Common myeloid progenitor, CD34-positive (primary cell): ENCODE results near the gene NFE2L3.
"Not testable (repeated sequence)": the region's sequence is repeated elsewhere in the genome, so short reads cannot be mapped to it uniquely, and the experiment has no call there.

Source experiments
- CTCF ChIA-PET: fragments of 350-600 bp; sonication (Branson Sonifier 250); formaldehyde crosslinking; loops from one replicate; lab custom pipeline; 2021; ENCODE audit warnings: antibody characterized with exemption; lab: Charles Lee
- POLR2A ChIA-PET: fragments of 350-600 bp; sonication (Branson Sonifier 250); formaldehyde crosslinking; loops from one replicate; lab custom pipeline; 2021; ENCODE audit warnings: antibody characterized with exemption; lab: Charles Lee
- DNase-seq, 3 donors: peaks; one replicate each; pipeline versions ENCODE4 v3.0.0 to v3.0.0-alpha.2; 2013
- H3K27ac ChIP-seq, 2 experiments: 1 replicate in 1 of 2; 2 replicates in 1 of 2; pipeline ENCODE4 v1.7.0; 2013; ENCODE audit warnings: inconsistent platforms in 2 of 2, low read length in 2 of 2, mild to moderate bottlenecking in 2 of 2, low read depth in 1 of 2, moderate library complexity in 1 of 2; ENCODE audit not compliant: severe bottlenecking in 2 of 2, insufficient read depth in 1 of 2, poor library complexity in 1 of 2
- H3K27me3 ChIP-seq, 5 experiments: replicated peaks in 2 of 5; 1 replicate in 3 of 5; 2 replicates in 2 of 5; pipeline versions ENCODE4 v1.6.1 to v1.7.0; 2013; ENCODE audit warnings: low read length in 4 of 5, mild to moderate bottlenecking in 2 of 5, moderate library complexity in 2 of 5, inconsistent platforms in 1 of 5; ENCODE audit not compliant: insufficient read depth in 5 of 5, control insufficient read depth in 4 of 5
- H3K36me3 ChIP-seq, 4 experiments: 1 replicate in 2 of 4; 2 replicates in 2 of 4; pipeline versions ENCODE4 v1.6.1 to v1.7.0; 2013; ENCODE audit warnings: low read length in 3 of 4, control low read depth in 1 of 4, mild to moderate bottlenecking in 1 of 4; ENCODE audit not compliant: control insufficient read depth in 4 of 4, insufficient read depth in 4 of 4
- H3K4me1 ChIP-seq, 4 experiments: 1 replicate in 3 of 4; 2 replicates in 1 of 4; pipeline versions ENCODE4 v1.6.1 to v1.7.1; 2013; ENCODE audit warnings: low read length in 3 of 4, mild to moderate bottlenecking in 3 of 4, control low read depth in 1 of 4, inconsistent platforms in 1 of 4, moderate library complexity in 1 of 4; ENCODE audit not compliant: control insufficient read depth in 4 of 4, insufficient read depth in 4 of 4; ENCODE audit errors: control extremely low read depth in 1 of 4
- H3K4me3 ChIP-seq, 7 experiments: 1 replicate in 4 of 7; 2 replicates in 3 of 7; pipeline versions ENCODE4 v1.5.1 to v1.7.0; 2013; ENCODE audit warnings: mild to moderate bottlenecking in 7 of 7, low read length in 6 of 7, moderate library complexity in 6 of 7, inconsistent platforms in 2 of 7, low read depth in 2 of 7, control low read depth in 1 of 7; ENCODE audit not compliant: insufficient read depth in 4 of 7, control insufficient read depth in 1 of 7; ENCODE audit errors: extremely low read depth in 1 of 7
- H3K9me3 ChIP-seq, 5 experiments: 1 replicate in 4 of 5; 2 replicates in 1 of 5; pipeline versions ENCODE4 v1.6.1 to v1.7.1; 2013; ENCODE audit warnings: low read length in 4 of 5, mild to moderate bottlenecking in 2 of 5, inconsistent platforms in 1 of 5, low read depth in 1 of 5, moderate library complexity in 1 of 5; ENCODE audit not compliant: control insufficient read depth in 4 of 5, insufficient read depth in 2 of 5; ENCODE audit errors: control extremely low read depth in 1 of 5
- WGBS: methylation state at CpG from one replicate; pipeline ENCODE4 v1.1.5; 2013; ENCODE audit not compliant: insufficient coverage; 5-methylcytosine and 5-hydroxymethylcytosine counted together

NFE2L3 gene

DNA sequence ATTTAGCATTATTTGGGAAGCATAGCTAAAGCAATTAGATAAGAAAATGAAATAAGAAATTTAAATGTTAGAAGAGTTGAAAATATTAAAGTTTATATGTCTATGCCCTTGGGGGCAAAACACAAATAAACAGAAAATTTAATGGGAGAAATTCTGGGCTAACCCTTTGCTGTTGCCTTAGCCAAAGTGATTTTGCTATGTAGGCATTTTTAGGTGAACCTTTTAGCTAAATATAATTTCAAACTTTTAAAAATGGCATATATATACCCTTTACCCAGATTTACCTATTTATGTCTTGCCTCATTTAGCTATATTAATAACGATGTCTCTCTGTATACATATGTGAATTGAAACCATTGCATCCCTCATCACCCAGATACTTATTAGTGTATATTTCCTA, 20.1 kb downstream of the NFE2L3 start:
- no peaks in the 10 kb centered on the region for H3K27me3 ChIP-seq
- no peak for DNase-seq
- H3K27ac ChIP-seq, result no peak overlapping the region
- ChIA-PET POLR2A (interaction anchor here (0.6 to 0.9 kb wide), 2 partner anchors 12 kb away, joined by 3 read pairs; no protein-coding TSS in a partner anchor), CTCF (interaction anchor here (0.8 to 1.7 kb wide), 3 partner anchors 11 to 82 kb away, joined by 3 to 7 read pairs (median 4); no protein-coding TSS in a partner anchor)
- no CpG with 5 or more reads among the region's 1 CpG for WGBS
- H3K4me3 ChIP-seq, result no peak overlapping the region
- H3K4me1 ChIP-seq, result peaks cover 0 to 5% (median 3%) of the 10 kb centered on the region in 4 experiments
- peaks cover 0 to 13% (median 6%) of the 10 kb centered on the region in 4 experiments for H3K36me3 ChIP-seq
- peaks cover 0 to 3% (median 0%) of the 10 kb centered on the region in 5 experiments for H3K9me3 ChIP-seq

DNA sequence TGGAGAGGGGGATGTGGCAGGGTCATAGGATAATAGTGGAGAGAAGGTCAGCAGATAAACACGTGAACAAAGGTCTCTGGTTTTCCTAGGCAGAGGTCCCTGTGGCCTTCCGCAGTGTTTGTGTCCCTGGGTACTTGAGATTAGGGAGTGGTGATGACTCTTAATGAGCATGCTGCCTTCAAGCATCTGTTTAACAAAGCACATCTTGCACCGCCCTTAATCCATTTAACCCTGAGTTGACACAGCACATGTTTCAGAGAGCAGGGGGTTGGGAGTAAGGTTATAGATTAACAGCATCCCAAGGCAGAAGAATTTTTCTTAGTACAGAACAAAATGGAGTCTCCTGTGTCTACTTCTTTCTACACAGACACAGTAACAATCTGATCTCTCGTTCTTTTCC, 23.9 kb downstream of the NFE2L3 start:
- H3K27ac ChIP-seq, POLR2A ChIA-PET, DNase-seq, H3K27me3 ChIP-seq, H3K4me1 ChIP-seq, H3K4me3 ChIP-seq, CTCF ChIA-PET, H3K9me3 ChIP-seq: not testable (repeated sequence)
- no CpG with 5 or more reads among the region's 4 CpGs for WGBS
- H3K36me3 ChIP-seq, result peaks cover 2 to 23% (median 8%) of the 10 kb centered on the region in 4 experiments

DNA sequence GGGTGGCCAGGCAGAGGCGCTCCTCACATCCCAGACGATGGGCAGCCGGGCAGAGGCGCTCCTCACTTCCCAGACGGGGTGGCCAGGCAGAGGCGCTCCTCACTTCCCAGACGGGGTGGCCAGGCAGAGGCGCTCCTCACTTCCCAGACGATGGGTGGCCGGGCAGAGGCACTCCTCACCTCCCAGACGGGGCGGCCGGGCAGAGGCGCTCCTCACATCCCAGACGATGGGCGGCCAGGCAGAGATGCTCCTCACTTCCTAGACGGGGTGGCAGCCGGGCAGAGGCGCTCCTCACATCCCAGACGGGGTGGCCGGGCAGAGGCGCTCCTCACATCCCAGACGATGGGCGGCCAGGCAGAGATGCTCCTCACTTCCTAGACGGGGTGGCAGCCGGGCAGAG, 24.7 kb downstream of the NFE2L3 start:
- WGBS, result 91% methylated on average over 4 of the region's 26 CpGs
- DNase-seq, H3K4me1 ChIP-seq, H3K9me3 ChIP-seq, H3K27me3 ChIP-seq, POLR2A ChIA-PET, H3K27ac ChIP-seq, CTCF ChIA-PET, H3K4me3 ChIP-seq: not testable (repeated sequence)
- peaks cover 2 to 19% (median 4%) of the 10 kb centered on the region in 4 experiments for H3K36me3 ChIP-seq

DNA sequence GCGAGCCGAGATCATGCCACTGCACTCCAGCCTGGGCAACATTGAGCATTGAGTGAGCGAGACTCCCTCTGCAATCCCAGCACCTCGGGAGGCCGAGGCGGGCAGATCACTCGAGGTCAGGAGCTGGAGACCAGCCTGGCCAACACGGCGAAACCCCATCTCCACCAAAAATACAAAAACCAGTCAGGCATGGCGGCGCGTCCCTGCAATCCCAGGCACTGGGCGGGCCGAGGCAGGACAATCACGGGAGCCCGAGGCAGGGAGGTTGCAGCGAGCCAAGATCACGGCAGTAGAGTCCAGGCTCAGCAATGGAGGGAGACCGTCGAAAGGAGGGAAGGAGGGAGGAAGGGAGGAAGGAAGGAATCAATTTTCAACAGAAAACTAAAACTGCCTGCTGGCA, 25.3 kb downstream of the NFE2L3 start:
- H3K9me3 ChIP-seq, DNase-seq, CTCF ChIA-PET, POLR2A ChIA-PET, H3K27me3 ChIP-seq, H3K4me3 ChIP-seq, H3K4me1 ChIP-seq, H3K27ac ChIP-seq: not testable (repeated sequence)
- H3K36me3 ChIP-seq, result peaks cover 0 to 15% (median 4%) of the 10 kb centered on the region in 4 experiments
- WGBS, result 97% methylated on average over 11 of the region's 20 CpGs

DNA sequence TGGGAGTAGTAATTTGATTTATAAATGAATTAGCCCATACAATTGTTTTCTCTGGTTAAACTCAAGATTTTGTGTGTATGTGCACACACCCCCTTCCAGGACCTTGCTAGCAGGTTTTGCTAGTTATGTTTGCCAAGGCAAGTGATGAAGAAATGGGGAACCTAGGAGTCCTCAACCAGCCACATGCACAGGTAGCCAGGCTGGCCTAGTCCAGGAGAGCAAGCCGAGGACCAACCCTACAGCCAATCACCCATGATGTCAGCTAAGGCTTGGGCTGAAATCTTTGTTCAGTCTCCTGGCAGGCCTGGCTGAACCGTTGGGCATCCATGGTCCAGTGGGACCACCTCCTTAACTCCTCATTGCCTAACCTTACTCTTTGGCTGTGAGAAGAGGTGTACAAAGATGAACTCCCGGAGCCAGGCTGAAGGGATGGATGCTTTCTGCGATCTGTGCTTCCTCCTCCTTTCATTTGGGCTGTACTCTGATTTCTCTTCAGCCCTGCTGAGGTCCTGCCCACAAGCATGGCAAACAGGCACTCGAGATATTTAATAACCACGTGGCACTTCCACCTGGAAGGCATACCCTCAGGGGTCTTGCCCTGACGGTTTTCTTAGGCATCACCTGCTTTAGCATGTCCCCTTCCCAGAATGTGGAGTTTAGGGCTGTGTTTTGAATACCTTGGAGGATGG, 26.4 kb downstream of the NFE2L3 start:
- CTCF ChIA-PET, result interaction anchor here (0.9 to 1.4 kb wide), 3 partner anchors 12 to 20 kb away, joined by 3 to 4 read pairs (median 4); no protein-coding TSS in a partner anchor
- POLR2A ChIA-PET, result no interaction called here

GRCh38 chr7:26179422-26179821, 27.4 kb downstream of the NFE2L3 start:
- peaks cover 0 to 1% (median 0%) of the 10 kb centered on the region in 4 experiments for H3K4me1 ChIP-seq
- no peaks in the 10 kb centered on the region for H3K9me3 ChIP-seq
- no peak overlapping the region for H3K4me3 ChIP-seq
- peaks cover 0 to 15% (median 2%) of the 10 kb centered on the region in 4 experiments for H3K36me3 ChIP-seq
- CTCF ChIA-PET, result interaction anchor here (0.8 to 1.4 kb wide), 4 partner anchors 9 to 21 kb away, joined by 3 to 5 read pairs (median 4); no protein-coding TSS in a partner anchor
- H3K27me3 ChIP-seq, result no peaks in the 10 kb centered on the region
- POLR2A ChIA-PET, result interaction anchor here (0.9 kb wide), 1 partner anchor 23 kb away, joined by 3 read pairs; no protein-coding TSS in a partner anchor
- DNase-seq, result no peak
- H3K27ac ChIP-seq, result no peak overlapping the region
- whole genome bisulfite sequencing, result 92% methylated on average over 4 of the region's 5 CpGs

More for the DNA sequence above, 26.4 kb downstream of the NFE2L3 start:
- Histone ChIP-seq H3K9me3 (no peaks in the 10 kb centered on the region), H3K27ac (no peak overlapping the region), H3K4me1 (peaks cover 0 to 1% (median 0%) of the 10 kb centered on the region in 4 experiments), H3K27me3 (no peaks in the 10 kb centered on the region), H3K36me3 (peaks cover 0 to 15% (median 4%) of the 10 kb centered on the region in 4 experiments), H3K4me3 (no peak overlapping the region)
- WGBS, result 95% methylated on average over 7 of the region's 7 CpGs
- DNase-seq, result no peak
